Measurements from ENCODE around the gene SCML2. TPM values are rescaled to one million over a fixed set of nuclear protein-coding genes. Genes with fewer than 3 reads are reported as not detected.
A peak's percentile ranks its signal among the peaks of the same experiment; 100 is the strongest.
"Not testable (repeated sequence)": the region's sequence is repeated elsewhere in the genome, so short reads cannot be mapped to it uniquely, and the experiment has no call there.

The SCML2 gene
- total and polyA plus RNA-seq, 7 experiments from 2014 or later: 0.64 to 2.2 (median 1.4) TPM

DNA sequence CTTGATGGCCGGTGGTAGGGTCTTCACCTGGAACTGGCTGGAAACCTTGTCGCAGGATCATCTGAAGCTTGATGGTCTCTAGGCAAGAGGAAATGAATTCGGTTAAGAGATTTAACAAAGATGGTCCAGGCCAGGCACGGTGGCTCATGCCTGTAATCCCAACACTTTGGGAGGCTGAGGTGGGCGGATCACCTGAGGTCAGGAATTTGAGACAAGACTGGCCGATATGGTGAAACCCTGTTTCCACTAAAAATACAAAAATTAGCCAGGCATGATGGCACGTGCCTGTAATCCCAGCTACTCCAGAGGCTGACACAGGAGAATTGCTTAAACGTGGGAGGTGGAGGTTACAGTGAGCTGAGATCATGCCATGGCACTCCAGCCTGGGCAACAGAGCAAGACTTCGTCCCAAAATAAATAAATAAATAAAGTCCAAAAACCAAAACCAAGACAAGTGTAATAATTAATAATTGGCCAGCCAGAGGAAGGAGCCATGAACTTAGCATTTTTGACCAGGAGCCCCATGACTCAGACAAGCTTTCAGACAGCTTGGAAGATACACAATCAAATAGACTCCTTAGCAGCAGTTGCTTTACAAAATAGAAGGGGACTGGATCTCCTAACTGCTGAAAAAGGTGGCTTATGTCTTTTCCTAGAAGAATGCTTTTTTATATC lies 20.8 kb upstream of the SCML2 start:
- H3K36me3 ChIP-seq (ENCODE audit: control insufficient read depth in 2 of 3, insufficient read depth in 3 of 3, low read length in 3 of 3); H3K4me1 ChIP-seq (ENCODE audit: control insufficient read depth in 2 of 2, insufficient read depth in 2 of 2, low read length in 2 of 2); H3K27ac ChIP-seq (ENCODE audit: low read depth, low read length); H3K9me3 Mint-ChIP-seq; H3K27me3 ChIP-seq (ENCODE audit: control insufficient read depth in 2 of 2, insufficient read depth in 2 of 2, low read length in 2 of 2); ATAC-seq; H3K9me3 ChIP-seq (ENCODE audit: control insufficient read depth in 2 of 3, low read length in 3 of 3); H3K4me1 Mint-ChIP-seq; H3K27me3 Mint-ChIP-seq; DNase-seq; H3K36me3 Mint-ChIP-seq; H3K4me3 ChIP-seq (ENCODE audit: low read length); H3K4me3 Mint-ChIP-seq: not testable (repeated sequence)
- CTCF ChIA-PET: interaction anchor here (0.7 kb wide), 1 partner anchor 1277 kb away, joined by 4 read pairs; no protein-coding TSS in a partner anchor
- H3K27ac Mint-ChIP-seq: peak overlapping the region in 1 of 9 donors; percentile 51
- POLR2A ChIA-PET: interaction anchor here (0.6 kb wide), 1 partner anchor 40 kb away, joined by 3 read pairs; no protein-coding TSS in a partner anchor
- intact Hi-C loops (cut with micrococcal nuclease): loop anchor here (5.0 to 10.0 kb wide), 4 partner anchors 633 to 1130 kb away; no protein-coding TSS in a partner anchor

- H3K27me3 Mint-ChIP-seq; H3K9me3 ChIP-seq (ENCODE audit: control insufficient read depth in 2 of 3, low read length in 3 of 3); ATAC-seq; intact Hi-C loops (cut with micrococcal nuclease); DNase-seq; H3K4me3 Mint-ChIP-seq; H3K36me3 Mint-ChIP-seq; H3K4me1 Mint-ChIP-seq; H3K4me1 ChIP-seq (ENCODE audit: control insufficient read depth in 2 of 2, insufficient read depth in 2 of 2, low read length in 2 of 2); H3K27ac ChIP-seq (ENCODE audit: low read depth, low read length); POLR2A ChIA-PET; H3K4me3 ChIP-seq (ENCODE audit: low read length); H3K36me3 ChIP-seq (ENCODE audit: control insufficient read depth in 2 of 3, insufficient read depth in 3 of 3, low read length in 3 of 3); H3K9me3 Mint-ChIP-seq; H3K27ac Mint-ChIP-seq; H3K27me3 ChIP-seq (ENCODE audit: control insufficient read depth in 2 of 2, insufficient read depth in 2 of 2, low read length in 2 of 2): not testable (repeated sequence)
- CTCF ChIA-PET: interaction anchor here (0.6 kb wide), 1 partner anchor 11 kb away, joined by 5 read pairs; no protein-coding TSS in a partner anchor
Measured at GRCh38 chrX:18369096-18369495, 14.6 kb upstream of the SCML2 start.

DNA sequence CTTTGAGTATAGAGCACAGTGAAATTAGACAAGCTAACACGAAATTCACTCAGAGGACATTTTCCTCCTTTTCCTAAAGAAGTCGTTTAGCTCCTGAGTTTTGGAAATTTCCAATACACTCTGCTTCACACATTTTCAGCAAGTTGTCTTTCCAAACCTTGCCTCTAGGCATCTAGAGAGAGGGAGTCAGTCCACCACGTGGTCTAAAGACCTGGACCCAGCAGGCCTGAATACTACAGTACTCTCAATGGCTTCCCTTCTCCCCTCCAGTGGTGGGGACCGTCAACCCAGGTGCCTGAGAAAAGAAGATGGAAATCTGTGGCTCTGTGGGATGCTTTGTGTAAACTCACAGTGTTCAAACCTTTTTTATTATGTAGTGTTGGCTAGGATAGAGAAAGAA lies 13.9 kb upstream of the SCML2 start:
- Mint-ChIP-seq H3K27me3 (peaks cover 0 to 3% (median 0%) of the 10 kb centered on the region in 5 donors), H3K9me3 (no peaks in the 10 kb centered on the region), H3K36me3 (peaks cover 0 to 3% (median 0%) of the 10 kb centered on the region in 5 donors), H3K27ac (no peak overlapping the region), H3K4me1 (peaks cover 0 to 2% (median 0%) of the 10 kb centered on the region in 7 donors), H3K4me3 (no peak overlapping the region)
- H3K4me1 ChIP-seq (ENCODE audit: control insufficient read depth in 2 of 2, insufficient read depth in 2 of 2, low read length in 2 of 2): no peaks in the 10 kb centered on the region
- no peak overlapping the region for H3K4me3 ChIP-seq (ENCODE audit: low read length)
- H3K27me3 ChIP-seq (ENCODE audit: control insufficient read depth in 2 of 2, insufficient read depth in 2 of 2, low read length in 2 of 2): no peaks in the 10 kb centered on the region
- H3K36me3 ChIP-seq (ENCODE audit: control insufficient read depth in 2 of 3, insufficient read depth in 3 of 3, low read length in 3 of 3): no peaks in the 10 kb centered on the region
- H3K27ac ChIP-seq (ENCODE audit: low read depth, low read length): no peak overlapping the region
- intact Hi-C loops (cut with micrococcal nuclease): no loop called here
- ATAC-seq (no peak), DNase-seq (no peak)
- POLR2A ChIA-PET: no interaction called here
- CTCF ChIA-PET: no interaction called here
- no peaks in the 10 kb centered on the region for H3K9me3 ChIP-seq (ENCODE audit: control insufficient read depth in 2 of 3, low read length in 3 of 3)

- ChIA-PET CTCF (no interaction called here), POLR2A (no interaction called here)
- no peaks in the 10 kb centered on the region for H3K36me3 ChIP-seq (ENCODE audit: control insufficient read depth in 2 of 3, insufficient read depth in 3 of 3, low read length in 3 of 3)
- Mint-ChIP-seq H3K27ac (no peak overlapping the region), H3K27me3 (peaks cover 0 to 16% (median 0%) of the 10 kb centered on the region in 5 donors), H3K4me3 (no peak overlapping the region), H3K9me3 (no peaks in the 10 kb centered on the region), H3K36me3 (peaks cover 0 to 3% (median 0%) of the 10 kb centered on the region in 5 donors), H3K4me1 (no peaks in the 10 kb centered on the region)
- H3K27ac ChIP-seq (ENCODE audit: low read depth, low read length): no peak overlapping the region
- intact Hi-C loops (cut with micrococcal nuclease): no loop called here
- DNase-seq (no peak), ATAC-seq (no peak)
- H3K4me3 ChIP-seq (ENCODE audit: low read length): no peak overlapping the region
- no peaks in the 10 kb centered on the region for H3K9me3 ChIP-seq (ENCODE audit: control insufficient read depth in 2 of 3, low read length in 3 of 3)
- H3K27me3 ChIP-seq (ENCODE audit: control insufficient read depth in 2 of 2, insufficient read depth in 2 of 2, low read length in 2 of 2): no peaks in the 10 kb centered on the region
- H3K4me1 ChIP-seq (ENCODE audit: control insufficient read depth in 2 of 2, insufficient read depth in 2 of 2, low read length in 2 of 2): no peaks in the 10 kb centered on the region
Measured at GRCh38 chrX:18360867-18361266, 6.4 kb upstream of the SCML2 start.

DNA sequence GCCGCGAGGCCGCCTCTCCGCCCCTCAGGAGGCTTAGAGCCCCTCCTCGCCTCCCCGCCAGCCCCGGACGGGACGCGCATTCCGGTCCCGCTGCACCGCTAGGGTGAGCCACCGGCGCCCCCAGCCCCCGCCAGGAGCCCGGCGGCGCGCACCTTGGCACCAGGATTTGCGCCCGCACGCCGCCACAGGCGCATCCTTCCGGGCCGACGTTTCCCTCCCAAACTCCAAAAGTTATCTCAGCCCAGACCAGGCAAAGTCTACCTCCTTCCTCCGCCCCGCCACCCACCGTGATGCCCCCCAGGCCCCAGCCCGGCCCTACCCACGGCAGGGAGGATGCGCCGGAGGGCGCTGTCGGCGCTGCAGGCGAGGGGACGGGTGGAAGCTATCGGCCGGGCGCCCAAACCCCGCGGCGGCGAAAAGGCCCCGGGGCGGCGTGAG lies 538 bp downstream of the SCML2 start:
- POLR2A ChIA-PET: no interaction called here
- Mint-ChIP-seq H3K9me3 (no peaks in the 10 kb centered on the region), H3K4me3 (peak overlapping the region; percentile 69 to 86 (median 80)), H3K4me1 (peaks cover 0 to 10% (median 5%) of the 10 kb centered on the region in 7 donors), H3K27me3 (peaks cover 0 to 48% (median 2%) of the 10 kb centered on the region in 5 donors), H3K27ac (peak overlapping the region in 1 of 9 donors; percentile 55), H3K36me3 (no peaks in the 10 kb centered on the region)
- no peak overlapping the region for H3K27ac ChIP-seq (ENCODE audit: low read depth, low read length)
- intact Hi-C loops (cut with micrococcal nuclease): loop anchor here (1.0 to 2.0 kb wide), 4 partner anchors 71 to 631 kb away; partner anchors contain the start of genes CDKL5 (in 2 of the 2) and PHKA2 (in 1 of the 2)
- CTCF ChIA-PET: interaction anchor here (1.0 kb wide), 1 partner anchor 9 kb away, joined by 3 read pairs; no protein-coding TSS in a partner anchor
- H3K9me3 ChIP-seq (ENCODE audit: control insufficient read depth in 2 of 3, low read length in 3 of 3): no peaks in the 10 kb centered on the region
- no peaks in the 10 kb centered on the region for H3K36me3 ChIP-seq (ENCODE audit: control insufficient read depth in 2 of 3, insufficient read depth in 3 of 3, low read length in 3 of 3)
- ATAC-seq (peak; percentile 70), DNase-seq (peak in 8 of 9 donors; percentile 2 to 28 (median 15))
- H3K27me3 ChIP-seq (ENCODE audit: control insufficient read depth in 2 of 2, insufficient read depth in 2 of 2, low read length in 2 of 2): peaks cover 0 to 5% of the 10 kb centered on the region in 2 donors
- peaks cover 0 to 4% of the 10 kb centered on the region in 2 donors for H3K4me1 ChIP-seq (ENCODE audit: control insufficient read depth in 2 of 2, insufficient read depth in 2 of 2, low read length in 2 of 2)
- peak overlapping the region; percentile 35 for H3K4me3 ChIP-seq (ENCODE audit: low read length)

- no peaks in the 10 kb centered on the region for H3K9me3 ChIP-seq (ENCODE audit: control insufficient read depth in 2 of 3, low read length in 3 of 3)
- peaks cover 0 to 5% of the 10 kb centered on the region in 2 donors for H3K27me3 ChIP-seq (ENCODE audit: control insufficient read depth in 2 of 2, insufficient read depth in 2 of 2, low read length in 2 of 2)
- Mint-ChIP-seq H3K27ac (no peak overlapping the region), H3K9me3 (no peaks in the 10 kb centered on the region), H3K27me3 (peaks cover 0 to 34% (median 4%) of the 10 kb centered on the region in 5 donors), H3K36me3 (no peaks in the 10 kb centered on the region), H3K4me1 (peaks cover 0 to 10% (median 5%) of the 10 kb centered on the region in 7 donors), H3K4me3 (peak overlapping the region in 1 of 10 donors; percentile 21)
- DNase-seq (no peak), ATAC-seq (no peak)
- no peak overlapping the region for H3K27ac ChIP-seq (ENCODE audit: low read depth, low read length)
- POLR2A ChIA-PET: interaction anchor here (0.9 kb wide), 1 partner anchor 1482 kb away, joined by 3 read pairs; the partner anchor contains the start of gene RBBP7
- CTCF ChIA-PET: interaction anchor here (0.6 kb wide), 1 partner anchor 1044 kb away, joined by 4 read pairs; no protein-coding TSS in a partner anchor
- intact Hi-C loops (cut with micrococcal nuclease): no loop called here
- H3K4me1 ChIP-seq (ENCODE audit: control insufficient read depth in 2 of 2, insufficient read depth in 2 of 2, low read length in 2 of 2): peaks cover 0 to 4% of the 10 kb centered on the region in 2 donors
- no peak overlapping the region for H3K4me3 ChIP-seq (ENCODE audit: low read length)
- no peaks in the 10 kb centered on the region for H3K36me3 ChIP-seq (ENCODE audit: control insufficient read depth in 2 of 3, insufficient read depth in 3 of 3, low read length in 3 of 3)
Measured at GRCh38 chrX:18351784-18352183, 2.7 kb downstream of the SCML2 start.

All from naive thymus-derived CD4-positive, alpha-beta T cell (primary cell).